AG04450 (cell line): ENCODE measurements around the gene ARHGAP45. TPM values are rescaled to one million over a fixed set of nuclear protein-coding genes. Genes with fewer than 3 reads are reported as not detected.

Experiments
- CTCF ChIA-PET: fragments of 300-600, 350-600 bp; formaldehyde crosslinking; extraction: SDS; loops from one replicate; lab custom pipeline; 2022; ENCODE audit warnings: antibody characterized with exemption, inconsistent platforms; lab: Charles Lee
- POLR2A ChIA-PET: fragments of 350-600 bp; formaldehyde crosslinking; extraction: SDS; loops from one replicate; lab custom pipeline; 2021; ENCODE audit warnings: antibody characterized with exemption, inconsistent platforms; lab: Yijun Ruan, JAX
- DNase-seq: peaks from one replicate; pipeline ENCODE4 v3.0.0-alpha.2; 2011; ENCODE audit warnings: low read depth, low spot score
- H3K27ac ChIP-seq: one replicate; pipeline ENCODE4 v1.5.1; 2012; ENCODE audit warnings: low read depth, low read length, control low read depth
- H3K27me3 ChIP-seq: one replicate; pipeline ENCODE4 v1.6.0; 2012; ENCODE audit warnings: low read length; ENCODE audit not compliant: control insufficient read depth, insufficient read depth
- H3K4me3 ChIP-seq: 2 replicates; pipeline ENCODE4 v1.5.1; 2011; ENCODE audit warnings: mild to moderate bottlenecking, low read depth, low read length, control low read depth
- H3K9me3 ChIP-seq: 2 replicates; pipeline ENCODE4 v1.5.1; 2012; ENCODE audit warnings: low read length; ENCODE audit not compliant: control insufficient read depth, insufficient read depth
- polyA plus RNA-seq: library from polyadenylated mRNA; depleted of rRNA; stranded (reverse); fragments of >200 nt; gene quantifications from 2 replicates; pipeline ENCODE4 v1.2.3, GENCODE V29; 2011
- TF ChIP-seq, protein P1 (sequence below): IDR thresholded peaks from 2 replicates; pipeline ENCODE4 v1.5.1; 2011; ENCODE audit warnings: low read depth, low read length, control low read depth, inconsistent platforms

ARHGAP45 gene
- polyA plus RNA-seq, 1 experiment, result 0.36 TPM

DNA sequence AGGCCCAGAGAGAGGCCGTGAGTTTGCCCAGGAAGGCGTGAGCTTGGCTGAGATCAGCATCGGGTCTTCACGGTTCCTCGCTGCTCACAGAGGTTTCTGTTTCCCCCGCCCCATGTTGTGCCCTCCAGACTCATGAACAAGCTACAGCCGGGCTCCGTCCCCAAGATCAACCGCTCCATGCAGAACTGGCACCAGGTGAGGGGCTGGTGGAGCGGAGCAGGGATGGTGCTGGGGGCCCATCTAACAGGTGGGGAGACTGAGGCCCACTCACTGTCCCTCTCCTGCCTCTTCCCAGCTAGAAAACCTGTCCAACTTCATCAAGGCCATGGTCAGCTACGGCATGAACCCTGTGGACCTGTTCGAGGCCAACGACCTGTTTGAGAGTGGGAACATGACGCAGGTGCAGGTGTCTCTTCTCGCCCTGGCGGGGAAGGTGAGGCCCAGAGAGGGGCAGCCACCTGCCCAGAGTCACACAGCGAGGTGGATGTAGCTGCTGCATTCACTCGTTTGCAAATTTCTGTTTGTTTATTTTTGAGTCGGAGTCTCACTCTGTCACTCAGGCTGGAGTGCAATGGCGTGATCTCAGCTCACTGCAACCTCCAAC is 34.6 kb upstream of the ARHGAP45 start:
- Histone ChIP-seq H3K27me3 (no peaks in the 10 kb centered on the region), H3K4me3 (no peak overlapping the region), H3K27ac (no peak overlapping the region), H3K9me3 (peaks cover 5% of the 10 kb centered on the region; the same call in 1 of the 2 replicates)
- TF ChIP-seq, protein P1, sequence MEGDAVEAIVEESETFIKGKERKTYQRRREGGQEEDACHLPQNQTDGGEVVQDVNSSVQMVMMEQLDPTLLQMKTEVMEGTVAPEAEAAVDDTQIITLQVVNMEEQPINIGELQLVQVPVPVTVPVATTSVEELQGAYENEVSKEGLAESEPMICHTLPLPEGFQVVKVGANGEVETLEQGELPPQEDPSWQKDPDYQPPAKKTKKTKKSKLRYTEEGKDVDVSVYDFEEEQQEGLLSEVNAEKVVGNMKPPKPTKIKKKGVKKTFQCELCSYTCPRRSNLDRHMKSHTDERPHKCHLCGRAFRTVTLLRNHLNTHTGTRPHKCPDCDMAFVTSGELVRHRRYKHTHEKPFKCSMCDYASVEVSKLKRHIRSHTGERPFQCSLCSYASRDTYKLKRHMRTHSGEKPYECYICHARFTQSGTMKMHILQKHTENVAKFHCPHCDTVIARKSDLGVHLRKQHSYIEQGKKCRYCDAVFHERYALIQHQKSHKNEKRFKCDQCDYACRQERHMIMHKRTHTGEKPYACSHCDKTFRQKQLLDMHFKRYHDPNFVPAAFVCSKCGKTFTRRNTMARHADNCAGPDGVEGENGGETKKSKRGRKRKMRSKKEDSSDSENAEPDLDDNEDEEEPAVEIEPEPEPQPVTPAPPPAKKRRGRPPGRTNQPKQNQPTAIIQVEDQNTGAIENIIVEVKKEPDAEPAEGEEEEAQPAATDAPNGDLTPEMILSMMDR, result no peak
- ChIA-PET CTCF (interaction anchor here (1.5 kb wide), 1 partner anchor 212 kb away, joined by 6 read pairs; no protein-coding TSS in a partner anchor), POLR2A (interaction anchor here (0.6 to 7.2 kb wide), 4 partner anchors 7 to 838 kb away, joined by 3 to 126 read pairs (median 4); partner anchors contain the start of gene ABCA7)
- no peak for DNase-seq

DNA sequence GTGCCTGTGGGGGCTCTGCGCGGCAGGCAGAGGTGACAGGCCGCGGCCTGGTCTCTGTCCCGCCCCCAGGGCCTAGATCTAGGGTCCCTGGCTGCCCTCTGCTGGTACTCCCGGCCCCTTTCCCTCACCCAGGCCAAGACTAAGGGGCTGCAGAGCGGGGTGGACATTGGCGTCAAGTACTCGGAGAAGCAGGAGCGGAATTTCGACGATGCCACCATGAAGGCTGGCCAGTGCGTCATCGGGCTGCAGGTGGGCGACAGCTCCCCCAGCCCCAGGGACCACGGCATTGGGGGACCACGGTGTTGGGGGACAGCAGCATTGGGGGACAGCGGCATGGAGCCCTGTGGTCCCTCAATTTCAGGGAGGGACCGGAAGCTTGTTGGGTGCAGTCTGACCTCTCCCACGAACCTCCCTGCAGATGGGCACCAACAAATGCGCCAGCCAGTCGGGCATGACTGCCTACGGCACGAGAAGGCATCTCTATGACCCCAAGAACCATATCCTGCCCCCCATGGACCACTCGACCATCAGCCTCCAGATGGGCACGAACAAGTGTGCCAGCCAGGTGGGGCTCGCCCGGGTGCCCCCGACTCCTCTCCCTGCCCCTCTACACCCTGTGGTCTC is 30.9 kb upstream of the ARHGAP45 start:
- CTCF ChIA-PET, result no interaction called here
- no peak overlapping the region for H3K4me3 ChIP-seq
- H3K27ac ChIP-seq, result no peak overlapping the region
- H3K9me3 ChIP-seq, result no peaks in the 10 kb centered on the region; the same call in 1 of the 2 replicates
- no peak for DNase-seq
- no peaks in the 10 kb centered on the region for H3K27me3 ChIP-seq
- POLR2A ChIA-PET, result interaction anchor here (1.1 to 8.2 kb wide), 2 partner anchors 7 to 67 kb away, joined by 5 to 126 read pairs; partner anchors contain the start of gene CNN2
- TF ChIP-seq, protein P1, result peak; percentile 12; the same call in 1 of the 2 replicates

DNA sequence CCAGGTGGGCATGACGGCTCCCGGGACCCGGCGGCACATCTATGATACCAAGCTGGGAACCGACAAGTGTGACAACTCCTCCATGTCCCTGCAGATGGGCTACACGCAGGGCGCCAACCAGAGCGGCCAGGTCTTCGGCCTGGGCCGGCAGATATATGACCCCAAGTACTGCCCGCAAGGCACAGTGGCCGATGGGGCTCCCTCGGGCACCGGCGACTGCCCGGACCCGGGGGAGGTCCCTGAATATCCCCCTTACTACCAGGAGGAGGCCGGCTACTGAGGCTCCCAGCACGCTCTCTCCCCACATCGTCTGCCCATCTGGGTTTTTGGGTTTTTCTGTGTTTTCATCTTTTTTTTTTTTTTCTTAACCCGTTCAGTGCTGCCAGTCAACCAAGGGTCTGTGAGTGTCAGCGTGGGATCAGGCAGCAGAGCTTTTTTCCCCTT is 29.3 kb upstream of the ARHGAP45 start:
- no peak for DNase-seq
- CTCF ChIA-PET, result no interaction called here
- H3K27ac ChIP-seq, result peak overlapping the region; percentile 31
- no peaks in the 10 kb centered on the region for H3K27me3 ChIP-seq
- POLR2A ChIA-PET, result interaction anchor here (0.6 to 8.2 kb wide), 4 partner anchors 9 to 65 kb away, joined by 3 to 126 read pairs (median 4); partner anchors contain the start of genes CNN2 and RNU6-2
- no peak overlapping the region for H3K4me3 ChIP-seq
- no peaks in the 10 kb centered on the region; the same call in 1 of the 2 replicates for H3K9me3 ChIP-seq
- TF ChIP-seq, protein P1, result 0 out of 2 replicates have a peak, but pooled peaks have one; percentile 9

DNA sequence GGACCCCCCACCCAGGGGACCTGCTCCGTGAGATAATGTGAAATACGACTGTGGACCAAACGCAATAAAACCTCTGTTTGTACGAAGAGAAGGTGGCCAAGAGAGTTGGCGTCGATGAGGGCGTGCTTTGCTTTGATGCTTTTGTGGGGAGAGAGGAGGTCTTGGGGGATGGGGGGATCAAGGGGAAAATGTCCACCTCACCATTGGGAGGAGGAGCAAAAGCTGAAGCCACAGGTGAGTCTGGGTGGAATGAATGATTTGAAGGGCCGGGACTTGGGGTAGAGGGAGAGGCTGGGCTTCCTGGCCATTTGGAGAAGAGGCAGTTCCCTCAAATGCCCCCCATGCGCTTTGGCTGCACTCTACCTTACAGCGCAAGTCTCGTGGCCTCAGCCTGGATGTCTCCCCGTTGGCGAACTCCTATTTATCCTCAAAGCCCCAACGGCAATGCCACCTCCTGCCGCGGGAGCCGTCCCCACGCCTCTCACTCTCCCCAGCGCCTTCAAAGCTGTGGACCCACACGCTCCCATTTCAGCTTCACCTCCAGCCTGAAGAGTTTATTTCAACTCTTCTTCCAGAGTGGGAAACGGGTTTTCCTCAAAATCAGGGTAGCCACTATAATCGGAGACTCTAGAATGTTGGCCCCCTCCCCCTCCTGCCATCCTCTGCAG is 27.9 kb upstream of the ARHGAP45 start:
- Histone ChIP-seq H3K27ac (peak overlapping the region; percentile 52), H3K9me3 (no peaks in the 10 kb centered on the region; the same call in 1 of the 2 replicates), H3K4me3 (no peak overlapping the region; the same call in 1 of the 2 replicates), H3K27me3 (no peaks in the 10 kb centered on the region)
- POLR2A ChIA-PET, result interaction anchor here (0.6 to 8.2 kb wide), 12 partner anchors 10 to 230 kb away, joined by 3 to 126 read pairs (median 3); partner anchors contain the start of genes CNN2, GPX4 and RNU6-2
- DNase-seq, result no peak
- CTCF ChIA-PET, result interaction anchor here (0.7 to 1.1 kb wide), 2 partner anchors 10 to 224 kb away, joined by 3 read pairs; no protein-coding TSS in a partner anchor
- TF ChIP-seq, protein P1, result no peak
